Occipital lobe (tissue), 2 donors: ENCODE results near the gene USP12. TPM values are rescaled to one million over a fixed set of nuclear protein-coding genes. Genes with fewer than 3 reads are reported as not detected.

Experiments used
- DNase-seq: peaks from one replicate; lab custom pipeline; 2025; lab: John Stamatoyannopoulos, UW
- total RNA-seq: library from RNA; depleted of rRNA; stranded (reverse); fragments of >200 nt; gene quantifications from one replicate; pipeline ENCODE4 v1.2.3, GENCODE V29; 2014

USP12 gene
- total RNA-seq, 1 donor from 2014 or later = 67.4 TPM

- DNase-seq = no peak
Measured at GRCh38 chr13:27186295-27186694, 14.7 kb upstream of the USP12 start.

DNA sequence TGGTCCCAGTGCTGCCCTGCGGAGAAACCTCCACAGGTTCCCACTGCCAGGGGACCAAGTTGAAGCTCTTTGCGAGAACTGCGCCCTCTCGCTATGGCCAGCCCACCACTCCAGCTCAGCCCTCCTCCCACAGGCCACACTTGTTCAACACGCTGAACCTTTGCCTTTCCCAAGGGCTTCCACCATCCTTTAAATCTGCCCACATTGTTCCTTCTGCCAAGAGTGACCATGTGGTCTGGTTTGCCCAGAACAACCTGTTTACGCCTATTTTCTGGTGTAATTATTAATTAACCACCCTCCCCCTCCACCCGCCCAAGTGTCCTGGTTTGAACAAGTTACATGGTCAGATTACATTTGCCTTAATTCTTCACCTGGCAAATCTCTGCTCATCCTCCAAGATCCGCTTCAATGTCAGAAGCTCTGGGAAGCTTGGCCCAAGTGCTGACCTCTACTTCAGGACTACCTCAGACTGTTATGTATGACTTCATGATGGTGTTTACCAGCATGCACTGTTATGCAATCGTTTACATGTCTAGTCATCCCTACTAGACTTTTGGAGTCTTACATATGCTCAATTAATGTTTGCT, 12.0 kb upstream of the USP12 start:
- DNase-seq = no peak

DNA sequence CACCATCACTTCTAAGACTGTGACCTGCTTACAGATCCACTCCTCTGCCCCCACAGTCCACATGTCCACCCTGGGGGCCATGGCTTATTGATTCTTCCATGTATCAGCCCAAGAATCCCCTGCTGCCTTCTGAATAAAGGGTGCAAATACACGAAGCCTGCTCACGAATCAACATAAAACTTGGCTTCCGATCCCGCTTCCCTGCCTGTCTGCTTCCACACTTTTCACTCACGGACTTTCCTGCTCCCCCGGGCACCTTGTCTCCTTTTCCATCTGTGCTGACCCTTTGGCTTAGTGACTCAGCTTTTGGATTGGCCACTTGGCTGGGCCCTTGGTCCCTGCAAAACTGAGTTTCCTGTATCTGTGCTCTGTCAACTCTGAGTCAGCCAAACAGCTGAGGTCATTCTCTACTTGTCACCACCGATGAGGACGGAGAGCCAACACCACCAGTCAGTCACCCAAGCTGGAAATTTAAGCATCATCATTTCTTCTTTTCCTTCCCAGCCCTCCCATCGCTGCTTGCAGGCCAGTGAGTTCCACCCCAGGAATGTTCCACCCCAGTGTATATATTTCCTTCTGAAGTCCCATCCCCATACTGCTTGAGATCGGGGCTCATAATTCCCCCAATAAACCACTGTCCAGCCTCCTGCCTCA, 11.4 kb upstream of the USP12 start:
- no peak for DNase-seq

DNA sequence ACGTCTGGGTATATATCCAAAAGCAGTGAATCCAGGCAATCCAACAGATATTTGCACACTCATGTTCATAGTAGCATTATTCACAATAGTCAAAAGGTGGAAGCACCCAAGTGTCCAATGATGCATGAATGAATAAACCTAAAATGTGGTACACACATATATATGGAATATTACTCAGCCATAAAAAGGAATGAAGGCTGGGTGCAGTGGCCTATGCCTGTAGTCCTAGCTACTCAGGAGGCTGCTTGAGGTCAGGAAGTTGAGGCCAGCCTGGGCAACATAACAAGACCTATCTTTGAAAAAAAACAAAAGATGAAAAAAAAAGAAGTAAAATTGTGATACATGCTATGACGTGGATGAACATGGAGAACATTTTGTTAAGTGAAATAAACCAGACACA, 10.4 kb upstream of the USP12 start:
- no peak for DNase-seq

DNA sequence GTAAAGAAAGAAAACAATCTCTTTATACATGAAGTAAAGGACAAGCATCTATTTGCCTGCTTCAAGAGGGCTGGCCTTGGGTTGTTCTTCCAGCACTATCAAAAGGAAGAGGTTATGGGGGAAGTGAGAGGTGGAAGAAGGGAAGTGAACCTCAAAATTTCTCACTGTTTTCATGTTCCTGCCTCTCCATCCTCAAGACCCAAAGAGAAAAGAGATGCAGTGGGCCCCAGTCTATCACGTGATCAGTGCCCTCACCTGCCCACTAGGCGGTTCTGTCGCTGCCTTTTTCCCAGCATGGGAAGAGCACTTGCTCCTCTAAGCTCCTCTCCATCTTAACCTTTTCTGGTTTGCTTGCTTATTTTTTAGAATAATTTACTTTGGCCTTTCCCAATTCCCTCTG, 6.2 kb upstream of the USP12 start:
- no peak for DNase-seq

- DNase-seq = no peak
Measured at GRCh38 chr13:27176470-27177410, 5.1 kb upstream of the USP12 start.

GRCh38 chr13:27174766-27175455, 3.3 kb upstream of the USP12 start:
- DNase-seq = no peak

GRCh38 chr13:27172495-27172842, 858 bp upstream of the USP12 start:
- DNase-seq = no peak

GRCh38 chr13:27171827-27172494, 350 bp upstream of the USP12 start:
- DNase-seq = peak; percentile 80

GRCh38 chr13:27170516-27171243, 931 bp downstream of the USP12 start:
- peak; percentile 14 for DNase-seq

- no peak for DNase-seq
Measured at GRCh38 chr13:27170221-27170515, 1.4 kb downstream of the USP12 start.

GRCh38 chr13:27168906-27169657, 2.5 kb downstream of the USP12 start:
- DNase-seq = no peak

- DNase-seq = no peak
Measured at GRCh38 chr13:27168086-27168485, 3.5 kb downstream of the USP12 start.

DNA sequence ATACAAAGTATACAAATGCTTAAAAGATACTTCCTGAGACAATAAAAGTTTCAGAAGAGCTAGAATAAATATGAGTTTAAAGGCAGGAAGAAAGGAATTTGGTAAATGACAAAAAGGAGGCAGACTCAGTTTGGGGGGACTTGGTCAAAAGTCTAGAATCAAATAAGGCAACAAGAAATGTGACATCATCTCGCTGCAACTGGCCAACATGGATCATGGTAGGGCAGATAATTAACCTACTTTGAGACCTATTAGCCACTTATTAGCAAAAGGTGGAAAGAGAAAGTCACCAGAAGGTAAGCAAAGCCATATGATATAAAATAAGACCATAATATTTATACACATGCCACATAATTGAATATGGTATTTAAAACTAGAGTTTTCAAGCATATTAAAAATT, 5.3 kb downstream of the USP12 start:
- no peak for DNase-seq

DNA sequence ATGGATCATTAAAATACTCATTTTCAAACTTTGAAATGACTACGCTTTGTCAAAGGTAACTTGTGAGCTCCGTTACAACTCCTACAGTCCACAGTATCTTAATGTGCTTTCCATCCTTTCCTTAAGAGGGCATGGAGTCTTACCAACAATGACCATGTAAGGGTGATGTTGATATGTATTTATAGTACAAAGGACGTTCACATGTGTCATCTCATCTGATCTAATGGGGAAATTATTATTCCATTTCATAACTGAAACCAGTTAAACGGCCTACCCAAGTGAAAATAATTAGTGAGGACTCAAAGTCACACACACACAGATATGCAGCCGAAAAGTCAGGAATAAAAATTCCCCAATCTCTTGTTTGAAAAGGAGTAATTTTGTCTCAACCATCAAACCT, 9.6 kb downstream of the USP12 start:
- no peak for DNase-seq

GRCh38 chr13:27161423-27161822, 10.2 kb downstream of the USP12 start:
- no peak for DNase-seq

GRCh38 chr13:27160657-27161295, 10.8 kb downstream of the USP12 start:
- no peak for DNase-seq

DNA sequence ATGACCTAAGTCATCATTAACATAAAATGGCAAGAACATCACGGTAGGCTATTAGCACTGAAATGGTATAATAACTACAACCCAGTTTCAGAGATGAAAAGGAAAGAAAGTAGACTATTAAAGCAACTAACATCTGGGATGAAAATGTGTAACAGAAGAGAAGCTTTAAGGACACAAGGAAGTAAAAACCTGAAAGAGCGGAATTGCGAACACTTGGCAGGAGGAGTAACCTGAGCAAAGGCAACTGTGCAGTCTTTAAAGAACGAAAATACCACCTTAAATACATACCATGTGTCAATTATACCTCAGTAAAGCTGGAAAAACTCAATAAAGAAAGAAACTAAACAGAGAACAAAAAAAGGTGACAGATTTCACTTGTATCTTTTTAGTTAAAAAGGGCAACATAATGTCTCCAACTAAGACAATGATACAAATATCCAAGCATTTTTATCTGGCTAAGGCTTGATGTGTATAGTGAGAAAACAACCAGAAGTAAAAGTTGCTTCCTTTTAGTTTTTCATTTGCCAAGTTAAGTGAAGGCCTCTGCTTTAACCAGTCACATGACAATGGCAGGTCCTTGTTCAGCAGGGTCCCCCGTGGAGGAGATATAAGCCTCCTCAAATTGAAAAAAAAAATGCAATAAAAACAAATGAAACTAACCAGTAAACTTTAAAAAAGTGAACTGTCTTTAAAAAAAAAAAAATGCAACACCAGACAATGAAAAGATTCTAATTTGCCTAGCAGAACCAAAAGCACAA, 11.6 kb downstream of the USP12 start:
- no peak for DNase-seq

DNA sequence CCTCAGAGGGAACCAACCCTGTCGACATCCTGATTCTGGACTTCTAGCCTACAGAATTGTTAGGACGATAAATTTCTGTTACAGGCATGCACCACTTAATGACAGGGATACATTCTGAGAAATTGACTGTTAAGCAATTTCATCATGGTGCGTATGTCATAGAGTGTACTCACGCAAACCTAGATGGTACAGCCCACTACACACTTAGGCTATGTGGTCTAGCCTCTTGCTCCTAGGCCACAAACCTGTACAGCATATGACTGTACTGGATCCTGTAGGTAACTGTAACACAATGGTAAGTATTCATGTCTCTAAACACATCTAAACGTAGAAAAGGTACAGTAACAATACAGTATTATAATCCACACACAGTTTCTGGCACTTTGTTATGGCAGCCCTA, 13.3 kb downstream of the USP12 start:
- no peak for DNase-seq
